ENCODE data around the gene C15orf61. TPM values are rescaled to one million over a fixed set of nuclear protein-coding genes. Genes with fewer than 3 reads are reported as not detected.

Gene C15orf61
- total RNA-seq, 1 donor: 10.1 TPM

GRCh38 chr15:67547064-67547463 is 26.1 kb downstream of the C15orf61 start:
- Histone ChIP-seq H3K27me3 (ENCODE audit: insufficient read depth, low read length) (no peaks in the 10 kb centered on the region), H2AFZ (ENCODE audit: low read length) (no peak overlapping the region), H3K36me3 (ENCODE audit: insufficient read depth, low read length) (no peaks in the 10 kb centered on the region), H3K79me2 (ENCODE audit: insufficient read depth, low read length) (peaks cover 10% of the 10 kb centered on the region), H3K4me3 (ENCODE audit: insufficient read depth, low read length) (no peak overlapping the region), H4K20me1 (ENCODE audit: insufficient read depth, low read length) (peaks cover 3% of the 10 kb centered on the region), H3K4me1 (ENCODE audit: insufficient read depth, low read length) (peaks cover 24% of the 10 kb centered on the region), H3K9me3 (ENCODE audit: low read depth, low read length) (no peaks in the 10 kb centered on the region), H3K27ac (ENCODE audit: low read depth, low read length) (no peak overlapping the region), H3K4me2 (ENCODE audit: insufficient read depth, low read length) (no peak overlapping the region)
- no peak for DNase-seq (ENCODE audit: insufficient read length, low spot score, missing footprints)
- TF ChIP-seq CTCF (IDR thresholded peaks at IDR 0.05; ENCODE audit: extremely low read depth, low read depth, low read length): no peak

GRCh38 chr15:67547836-67548235 is 26.9 kb downstream of the C15orf61 start:
- Histone ChIP-seq H3K4me1 (ENCODE audit: insufficient read depth, low read length) (peaks cover 24% of the 10 kb centered on the region), H4K20me1 (ENCODE audit: insufficient read depth, low read length) (peaks cover 3% of the 10 kb centered on the region), H3K27me3 (ENCODE audit: insufficient read depth, low read length) (no peaks in the 10 kb centered on the region), H3K36me3 (ENCODE audit: insufficient read depth, low read length) (no peaks in the 10 kb centered on the region), H3K79me2 (ENCODE audit: insufficient read depth, low read length) (peaks cover 10% of the 10 kb centered on the region), H3K4me2 (ENCODE audit: insufficient read depth, low read length) (peak overlapping the region; percentile 41), H2AFZ (ENCODE audit: low read length) (no peak overlapping the region), H3K4me3 (ENCODE audit: insufficient read depth, low read length) (no peak overlapping the region), H3K27ac (ENCODE audit: low read depth, low read length) (peak overlapping the region; percentile 35), H3K9me3 (ENCODE audit: low read depth, low read length) (no peaks in the 10 kb centered on the region)
- no peak for TF ChIP-seq CTCF (IDR thresholded peaks at IDR 0.05; ENCODE audit: extremely low read depth, low read depth, low read length)
- DNase-seq (ENCODE audit: insufficient read length, low spot score, missing footprints): peak; percentile 58

- Histone ChIP-seq H3K4me3 (ENCODE audit: insufficient read depth, low read length) (no peak overlapping the region), H3K79me2 (ENCODE audit: insufficient read depth, low read length) (peaks cover 6% of the 10 kb centered on the region), H4K20me1 (ENCODE audit: insufficient read depth, low read length) (peaks cover 3% of the 10 kb centered on the region), H3K4me2 (ENCODE audit: insufficient read depth, low read length) (peak overlapping the region; percentile 41), H3K27ac (ENCODE audit: low read depth, low read length) (peak overlapping the region; percentile 35), H3K27me3 (ENCODE audit: insufficient read depth, low read length) (no peaks in the 10 kb centered on the region), H3K4me1 (ENCODE audit: insufficient read depth, low read length) (peaks cover 20% of the 10 kb centered on the region), H3K36me3 (ENCODE audit: insufficient read depth, low read length) (no peaks in the 10 kb centered on the region), H3K9me3 (ENCODE audit: low read depth, low read length) (no peaks in the 10 kb centered on the region), H2AFZ (ENCODE audit: low read length) (peak overlapping the region; percentile 56)
- TF ChIP-seq CTCF (IDR thresholded peaks at IDR 0.05; ENCODE audit: extremely low read depth, low read depth, low read length): no peak
- peak; percentile 84 for DNase-seq (ENCODE audit: insufficient read length, low spot score, missing footprints)
These were observed 27.4 kb downstream of the C15orf61 start for GRCh38 chr15:67548236-67548852.

GRCh38 chr15:67548862-67549651 is 28.1 kb downstream of the C15orf61 start:
- H3K4me2 ChIP-seq (ENCODE audit: insufficient read depth, low read length): no peak overlapping the region
- no peak for TF ChIP-seq CTCF (IDR thresholded peaks at IDR 0.05; ENCODE audit: extremely low read depth, low read depth, low read length)
- DNase-seq (ENCODE audit: insufficient read length, low spot score, missing footprints): peak; percentile 70
- no peak overlapping the region for H3K27ac ChIP-seq (ENCODE audit: low read depth, low read length)
- H3K36me3 ChIP-seq (ENCODE audit: insufficient read depth, low read length): no peaks in the 10 kb centered on the region
- H3K4me1 ChIP-seq (ENCODE audit: insufficient read depth, low read length): peaks cover 13% of the 10 kb centered on the region
- peaks cover 3% of the 10 kb centered on the region for H4K20me1 ChIP-seq (ENCODE audit: insufficient read depth, low read length)
- H3K27me3 ChIP-seq (ENCODE audit: insufficient read depth, low read length): no peaks in the 10 kb centered on the region
- H2AFZ ChIP-seq (ENCODE audit: low read length): no peak overlapping the region
- H3K9me3 ChIP-seq (ENCODE audit: low read depth, low read length): no peaks in the 10 kb centered on the region
- H3K4me3 ChIP-seq (ENCODE audit: insufficient read depth, low read length): no peak overlapping the region
- no peaks in the 10 kb centered on the region for H3K79me2 ChIP-seq (ENCODE audit: insufficient read depth, low read length)

Data from osteoblast (primary cell).